HG03097 (cell line): Measurements from ENCODE around the gene SH3D19.

Experiments used
- ATAC-seq: cut with Tn5 transposase; IDR thresholded peaks from one replicate; pipeline ENCODE4 v1.9.1; 2021; ENCODE audit not compliant: unreplicated experiment, low FRiP score

The SH3D19 gene

GRCh38 chr4:151325111-151325948, at the start of gene SH3D19:
Gene SH3D19, minus strand, starts transcription at chr4:151325605. Its CDS starts 253 bp downstream, at chr4:151325352.
- no peak for ATAC-seq

- peak; percentile 95 for ATAC-seq
Observed at GRCh38 chr4:151362404-151363164, 37.2 kb upstream of the SH3D19 start.

- ATAC-seq = no peak
Observed at GRCh38 chr4:151361966-151362365, 36.6 kb upstream of the SH3D19 start.

GRCh38 chr4:151361126-151361525, 35.7 kb upstream of the SH3D19 start:
- no peak for ATAC-seq

GRCh38 chr4:151359576-151359975, 34.2 kb upstream of the SH3D19 start:
- ATAC-seq = no peak

GRCh38 chr4:151358266-151358665, 32.9 kb upstream of the SH3D19 start:
- ATAC-seq = no peak

- ATAC-seq = no peak
Observed at GRCh38 chr4:151356510-151356909, 31.1 kb upstream of the SH3D19 start.

- no peak for ATAC-seq
Observed at GRCh38 chr4:151355155-151355554, 29.8 kb upstream of the SH3D19 start.

GRCh38 chr4:151347490-151348235, 22.3 kb upstream of the SH3D19 start:
- ATAC-seq = no peak

GRCh38 chr4:151344948-151345347, 19.5 kb upstream of the SH3D19 start:
- ATAC-seq = no peak

GRCh38 chr4:151340751-151341385, 15.5 kb upstream of the SH3D19 start:
- no peak for ATAC-seq

- no peak for ATAC-seq
Observed at GRCh38 chr4:151339467-151339866, 14.1 kb upstream of the SH3D19 start.

GRCh38 chr4:151331276-151332042, 6.1 kb upstream of the SH3D19 start:
- ATAC-seq = no peak

- no peak for ATAC-seq
Observed at GRCh38 chr4:151329217-151330007, 4.0 kb upstream of the SH3D19 start.

GRCh38 chr4:151325949-151326246, 493 bp upstream of the SH3D19 start:
- ATAC-seq = no peak

GRCh38 chr4:151324752-151325110, 674 bp downstream of the SH3D19 start:
- ATAC-seq = no peak

GRCh38 chr4:151324124-151324751, 1.2 kb downstream of the SH3D19 start:
- ATAC-seq = no peak

GRCh38 chr4:151323667-151324066, 1.7 kb downstream of the SH3D19 start:
- no peak for ATAC-seq

GRCh38 chr4:151322570-151322969, 2.8 kb downstream of the SH3D19 start:
- no peak for ATAC-seq
